ENCODE results near the gene SPATS1.
"Not testable (repeated sequence)": the region's sequence is repeated elsewhere in the genome, so short reads cannot be mapped to it uniquely, and the experiment has no call there.

Gene SPATS1

GRCh38 chr6:44339763-44340625 is 2.5 kb upstream of the SPATS1 start:
- Histone ChIP-seq H3K4me1 (0 out of 2 replicates have a peak, but pooled peaks cover 6% of the 10 kb centered on the region), H3K4me2 (no peak overlapping the region), H3K27me3 (peaks cover 41% of the 10 kb centered on the region), H4K20me1 (no peaks in the 10 kb centered on the region), H3K4me3 (no peak overlapping the region), H3K27ac (no peak overlapping the region), H3K9me3 (no peaks in the 10 kb centered on the region), H3K36me3 (no peaks in the 10 kb centered on the region), H3K9ac (no peak overlapping the region)
- TF ChIP-seq Cebpa-rat (IDR thresholded peaks at IDR 0.05): no peak

GRCh38 chr6:44341095-44341890 is 1.2 kb upstream of the SPATS1 start:
- H3K4me1 ChIP-seq: 0 out of 2 replicates have a peak, but pooled peaks cover 6% of the 10 kb centered on the region
- H3K27ac ChIP-seq: no peak overlapping the region
- no peaks in the 10 kb centered on the region for H3K9me3 ChIP-seq
- H3K4me2 ChIP-seq: no peak overlapping the region
- no peak overlapping the region for H3K4me3 ChIP-seq
- H3K27me3 ChIP-seq: peaks cover 44% of the 10 kb centered on the region
- no peak for TF ChIP-seq Cebpa-rat (IDR thresholded peaks at IDR 0.05)
- no peak overlapping the region for H3K9ac ChIP-seq
- no peaks in the 10 kb centered on the region for H3K36me3 ChIP-seq
- H4K20me1 ChIP-seq: no peaks in the 10 kb centered on the region

- H3K4me3 ChIP-seq: no peak overlapping the region
- H3K36me3 ChIP-seq: no peaks in the 10 kb centered on the region
- H4K20me1 ChIP-seq: no peaks in the 10 kb centered on the region
- no peak overlapping the region for H3K4me2 ChIP-seq
- peaks cover 44% of the 10 kb centered on the region for H3K27me3 ChIP-seq
- no peaks in the 10 kb centered on the region for H3K9me3 ChIP-seq
- H3K9ac ChIP-seq: no peak overlapping the region
- H3K27ac ChIP-seq: no peak overlapping the region
- 0 out of 2 replicates have a peak, but pooled peaks cover 6% of the 10 kb centered on the region for H3K4me1 ChIP-seq
- no peak for TF ChIP-seq Cebpa-rat (IDR thresholded peaks at IDR 0.05)
Observed at GRCh38 chr6:44342052-44342451, 398 bp upstream of the SPATS1 start.

GRCh38 chr6:44346818-44347217 is 4.4 kb downstream of the SPATS1 start:
- not testable (repeated sequence) for H4K20me1 ChIP-seq, H3K27ac ChIP-seq, H3K9ac ChIP-seq, H3K4me1 ChIP-seq, H3K4me3 ChIP-seq, H3K36me3 ChIP-seq, H3K9me3 ChIP-seq, H3K4me2 ChIP-seq
- peaks cover 33% of the 10 kb centered on the region for H3K27me3 ChIP-seq

GRCh38 chr6:44349904-44350649 is 7.6 kb downstream of the SPATS1 start:
- no peaks in the 10 kb centered on the region for H3K9me3 ChIP-seq
- no peak for TF ChIP-seq Cebpa-rat (IDR thresholded peaks at IDR 0.05)
- H3K36me3 ChIP-seq: no peaks in the 10 kb centered on the region
- H3K9ac ChIP-seq: no peak overlapping the region
- H3K27ac ChIP-seq: no peak overlapping the region
- H3K27me3 ChIP-seq: peaks cover 2% of the 10 kb centered on the region; the same call in 1 of the 2 replicates
- no peaks in the 10 kb centered on the region for H3K4me1 ChIP-seq
- no peaks in the 10 kb centered on the region for H4K20me1 ChIP-seq
- H3K4me3 ChIP-seq: no peak overlapping the region
- no peak overlapping the region for H3K4me2 ChIP-seq

GRCh38 chr6:44350650-44350994 is 8.2 kb downstream of the SPATS1 start:
- H3K36me3 ChIP-seq, H4K20me1 ChIP-seq, H3K4me1 ChIP-seq, H3K27me3 ChIP-seq, H3K9ac ChIP-seq, H3K4me3 ChIP-seq, H3K27ac ChIP-seq, H3K4me2 ChIP-seq, H3K9me3 ChIP-seq: not testable (repeated sequence)

- Histone ChIP-seq H3K4me1 (no peaks in the 10 kb centered on the region), H3K4me3 (no peak overlapping the region), H3K9me3 (no peaks in the 10 kb centered on the region), H3K4me2 (no peak overlapping the region), H3K27ac (no peak overlapping the region), H3K27me3 (no peaks in the 10 kb centered on the region), H4K20me1 (no peaks in the 10 kb centered on the region), H3K9ac (no peak overlapping the region), H3K36me3 (no peaks in the 10 kb centered on the region)
- TF ChIP-seq Cebpa-rat (IDR thresholded peaks at IDR 0.05): no peak
Observed at GRCh38 chr6:44352259-44352658, 9.8 kb downstream of the SPATS1 start.

- H3K36me3 ChIP-seq: no peaks in the 10 kb centered on the region
- H3K9me3 ChIP-seq: no peaks in the 10 kb centered on the region
- H3K9ac ChIP-seq: no peak overlapping the region
- H3K4me3 ChIP-seq: no peak overlapping the region
- H3K4me2 ChIP-seq: no peak overlapping the region
- H3K27me3 ChIP-seq: no peaks in the 10 kb centered on the region
- no peak overlapping the region for H3K27ac ChIP-seq
- H3K4me1 ChIP-seq: no peaks in the 10 kb centered on the region
- TF ChIP-seq Cebpa-rat (IDR thresholded peaks at IDR 0.05): no peak
- H4K20me1 ChIP-seq: no peaks in the 10 kb centered on the region
Observed at GRCh38 chr6:44353336-44353735, 10.9 kb downstream of the SPATS1 start.

- Histone ChIP-seq H3K9me3 (no peaks in the 10 kb centered on the region), H4K20me1 (no peaks in the 10 kb centered on the region), H3K4me1 (no peaks in the 10 kb centered on the region), H3K4me2 (no peak overlapping the region), H3K36me3 (no peaks in the 10 kb centered on the region), H3K27me3 (no peaks in the 10 kb centered on the region), H3K9ac (no peak overlapping the region), H3K27ac (no peak overlapping the region), H3K4me3 (no peak overlapping the region)
- no peak for TF ChIP-seq Cebpa-rat (IDR thresholded peaks at IDR 0.05)
Observed at GRCh38 chr6:44355640-44356039, 13.2 kb downstream of the SPATS1 start.

GRCh38 chr6:44356487-44356886 is 14.0 kb downstream of the SPATS1 start:
- Histone ChIP-seq H3K36me3 (no peaks in the 10 kb centered on the region), H3K9ac (no peak overlapping the region), H3K27ac (no peak overlapping the region), H4K20me1 (no peaks in the 10 kb centered on the region), H3K4me2 (no peak overlapping the region), H3K9me3 (no peaks in the 10 kb centered on the region), H3K4me1 (no peaks in the 10 kb centered on the region), H3K27me3 (no peaks in the 10 kb centered on the region), H3K4me3 (no peak overlapping the region)
- TF ChIP-seq Cebpa-rat (IDR thresholded peaks at IDR 0.05): no peak

All from BLaER1 (cell line).